PC-9 (cell line): ENCODE measurements around the gene UNC5C.

Experiments used
- EZH2 ChIP-seq: fragments of 200-600 bp; sonication (generic); IDR thresholded peaks from 2 replicates; pipeline ENCODE4 v1.8.0; 2017; ENCODE audit warnings: antibody characterized with exemption, low read depth
- TF ChIP-seq, protein P1 (sequence below): fragments of 200-600 bp; sonication (generic); conservative IDR thresholded peaks from 2 replicates; pipeline ENCODE4 v1.6.1; 2017; ENCODE audit warnings: mixed run types, antibody characterized with exemption, mild to moderate bottlenecking, moderate library complexity

DNA sequence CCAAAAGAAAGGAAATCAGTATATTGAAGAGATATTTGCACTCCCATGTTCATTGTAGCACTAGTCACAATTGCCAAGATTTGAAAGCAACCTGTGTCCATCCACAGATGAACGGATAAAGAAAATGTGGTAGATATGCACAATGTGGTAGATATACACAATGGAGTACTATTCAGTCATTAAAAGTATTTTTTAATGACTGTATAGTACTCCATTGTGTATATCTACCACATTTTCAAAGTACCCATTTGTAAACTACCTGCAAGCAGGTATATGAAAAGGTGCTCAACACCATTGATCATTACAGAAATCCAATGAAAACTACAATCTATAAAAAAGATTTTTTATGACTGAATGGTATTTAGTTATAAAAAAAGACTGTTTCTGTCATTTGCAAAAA is 200.4 kb downstream of the UNC5C start:
- TF ChIP-seq, protein P1, sequence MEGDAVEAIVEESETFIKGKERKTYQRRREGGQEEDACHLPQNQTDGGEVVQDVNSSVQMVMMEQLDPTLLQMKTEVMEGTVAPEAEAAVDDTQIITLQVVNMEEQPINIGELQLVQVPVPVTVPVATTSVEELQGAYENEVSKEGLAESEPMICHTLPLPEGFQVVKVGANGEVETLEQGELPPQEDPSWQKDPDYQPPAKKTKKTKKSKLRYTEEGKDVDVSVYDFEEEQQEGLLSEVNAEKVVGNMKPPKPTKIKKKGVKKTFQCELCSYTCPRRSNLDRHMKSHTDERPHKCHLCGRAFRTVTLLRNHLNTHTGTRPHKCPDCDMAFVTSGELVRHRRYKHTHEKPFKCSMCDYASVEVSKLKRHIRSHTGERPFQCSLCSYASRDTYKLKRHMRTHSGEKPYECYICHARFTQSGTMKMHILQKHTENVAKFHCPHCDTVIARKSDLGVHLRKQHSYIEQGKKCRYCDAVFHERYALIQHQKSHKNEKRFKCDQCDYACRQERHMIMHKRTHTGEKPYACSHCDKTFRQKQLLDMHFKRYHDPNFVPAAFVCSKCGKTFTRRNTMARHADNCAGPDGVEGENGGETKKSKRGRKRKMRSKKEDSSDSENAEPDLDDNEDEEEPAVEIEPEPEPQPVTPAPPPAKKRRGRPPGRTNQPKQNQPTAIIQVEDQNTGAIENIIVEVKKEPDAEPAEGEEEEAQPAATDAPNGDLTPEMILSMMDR = no peak
- no peak for TF ChIP-seq EZH2
